ENCODE data around the gene HOXA4.

Gene HOXA4

DNA sequence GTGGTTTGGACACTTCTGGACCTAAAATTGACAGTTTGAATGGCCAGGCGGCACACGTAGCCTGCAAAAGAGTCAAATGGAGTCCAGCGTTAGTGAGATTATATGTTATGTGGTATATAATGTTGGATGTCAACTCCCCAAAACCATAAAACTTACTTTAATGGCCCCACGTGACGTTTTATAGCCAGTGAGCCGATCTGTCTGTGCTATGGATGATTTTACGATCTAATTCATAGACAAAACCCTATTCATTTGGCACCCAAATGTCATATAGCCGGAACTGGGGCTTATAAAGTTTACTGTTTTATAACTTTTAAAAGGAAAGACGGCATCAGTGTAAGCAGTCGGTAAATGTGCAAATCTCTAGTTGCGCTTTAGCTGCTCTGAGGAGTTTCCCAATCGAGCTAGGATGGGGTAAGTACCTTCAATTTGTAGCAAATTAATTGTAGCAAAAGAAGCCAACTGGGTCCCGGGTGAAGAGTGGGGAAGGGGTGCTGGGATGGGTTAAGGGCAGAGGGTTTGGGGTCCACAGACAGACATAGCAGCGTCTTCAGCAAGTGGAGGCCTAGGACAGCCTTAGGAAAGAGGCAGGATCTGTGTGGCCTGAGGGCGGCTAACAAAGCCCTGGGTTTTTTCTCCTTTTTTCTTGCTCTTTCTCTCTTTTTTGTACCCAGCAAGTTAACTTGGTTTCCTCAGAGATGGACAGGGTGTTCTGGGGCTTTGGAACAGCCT lies 9.7 kb upstream of the HOXA4 start:
- DNase-seq, result peak in 1 of 10 donors; percentile 5
- intact Hi-C loops (cut with DNase I), result no loop called here

DNA sequence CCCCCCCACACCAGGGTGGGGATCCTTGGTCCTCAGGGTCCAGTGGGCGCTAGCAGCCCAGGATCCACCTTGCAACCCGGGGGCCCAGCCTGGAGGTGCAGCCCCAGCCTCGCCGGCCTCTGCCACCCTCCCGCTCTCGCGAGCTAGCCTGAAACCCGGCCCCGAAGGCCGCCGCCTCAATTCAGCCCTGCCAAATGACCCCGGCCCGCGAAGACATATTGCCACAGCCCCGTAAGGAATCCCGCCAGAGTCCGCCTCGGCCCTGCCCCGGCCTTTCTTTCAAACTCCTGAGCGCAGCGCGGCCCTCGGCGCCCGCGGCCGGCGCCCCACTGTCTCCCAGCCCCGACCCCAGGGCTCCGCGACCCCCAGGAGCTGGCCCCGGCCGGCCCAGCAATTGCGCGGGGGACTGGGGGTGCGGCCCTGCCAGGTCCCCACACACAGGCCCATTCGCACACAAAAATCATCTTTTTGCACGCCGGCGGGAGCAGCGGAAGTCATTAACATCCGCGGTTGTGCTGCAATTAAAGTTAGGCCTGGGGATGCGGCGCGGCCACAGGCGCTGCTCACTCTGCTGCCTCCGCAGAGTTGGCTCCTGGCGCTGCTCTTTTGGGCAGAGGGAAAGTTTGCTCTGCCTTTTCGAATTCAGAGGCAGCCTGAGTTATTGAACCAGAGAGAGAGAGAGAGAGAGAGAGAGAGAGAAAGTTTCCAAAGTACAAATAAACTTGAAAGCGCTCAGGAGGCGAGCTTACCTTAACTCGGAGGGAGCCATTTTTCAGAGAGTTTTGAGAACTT lies 9.0 kb upstream of the HOXA4 start:
- intact Hi-C loops (cut with DNase I), result no loop called here
- peak in 2 of 10 donors; percentile 56 to 74 for DNase-seq

DNA sequence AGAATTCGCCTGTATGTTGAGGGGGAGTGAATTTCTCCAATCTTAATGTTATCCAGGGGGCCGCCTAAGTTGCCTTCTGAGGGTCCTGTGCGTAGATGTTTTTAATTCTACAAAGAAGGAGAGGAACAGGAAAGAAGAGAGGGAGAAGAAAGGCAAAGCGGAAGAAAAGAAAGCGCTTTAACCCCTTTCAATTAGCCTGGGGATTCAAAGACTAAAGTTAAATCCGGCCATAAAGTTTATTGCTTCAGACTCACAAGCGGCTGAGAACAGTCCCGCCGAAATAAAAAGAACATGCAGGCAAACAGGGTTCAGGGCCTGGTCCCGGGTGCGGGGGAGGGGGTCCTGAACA lies 8.4 kb upstream of the HOXA4 start:
- DNase-seq, result no peak
- intact Hi-C loops (cut with DNase I), result no loop called here

DNA sequence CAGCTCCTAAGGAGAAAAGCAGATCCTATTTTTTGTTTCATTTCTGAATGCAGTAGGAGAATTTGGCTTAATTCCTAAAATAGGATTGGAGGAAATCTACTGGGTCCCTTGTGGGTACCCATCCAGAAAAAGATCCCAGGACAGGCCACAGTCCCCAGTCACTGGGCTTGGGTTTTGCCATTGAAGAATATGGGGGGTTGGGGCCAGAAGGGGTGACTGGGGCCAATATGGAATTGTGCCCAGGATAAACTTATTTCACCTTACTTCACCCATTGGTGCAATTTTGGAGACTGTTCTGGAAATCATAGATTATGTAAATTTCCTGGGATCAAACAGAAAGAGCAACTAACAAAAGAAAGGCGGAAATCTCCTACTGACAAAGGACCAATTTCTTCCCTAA lies 7.9 kb upstream of the HOXA4 start:
- no peak for DNase-seq

GRCh38 chr7:27137640-27138315 lies 7.2 kb upstream of the HOXA4 start:
- intact Hi-C loops (cut with DNase I), result no loop called here
- DNase-seq, result no peak

More for the DNA sequence above, 7.9 kb upstream of the HOXA4 start:
- intact Hi-C loops (cut with DNase I), result no loop called here

- intact Hi-C loops (cut with DNase I), result no loop called here
Measured at GRCh38 chr7:27134392-27134791, 3.8 kb upstream of the HOXA4 start.

GRCh38 chr7:27133409-27134231 lies 3.1 kb upstream of the HOXA4 start:
- peak in 1 of 10 donors; percentile 18 for DNase-seq
- intact Hi-C loops (cut with DNase I), result no loop called here

More at GRCh38 chr7:27134392-27134791, 3.8 kb upstream of the HOXA4 start:
- DNase-seq, result no peak

DNA sequence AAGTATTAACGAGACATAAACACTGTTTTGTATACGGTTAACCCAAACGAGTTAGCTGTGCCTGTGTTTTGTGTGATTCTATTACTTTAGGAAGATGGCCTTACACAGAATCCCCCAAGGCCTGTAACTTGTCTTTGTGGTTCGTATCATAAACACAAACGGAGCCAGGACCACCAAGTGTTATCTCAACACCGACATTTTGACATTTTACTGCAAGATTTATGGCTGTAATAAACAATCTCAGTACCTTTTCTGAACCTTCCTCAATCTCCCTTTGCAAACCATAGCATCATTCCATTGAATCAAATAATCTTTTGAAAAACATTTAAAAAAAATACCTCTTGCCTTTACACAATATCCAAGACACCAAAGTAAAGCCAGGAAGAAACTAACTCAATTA lies 2.4 kb upstream of the HOXA4 start:
- no peak for DNase-seq
- intact Hi-C loops (cut with DNase I), result no loop called here

GRCh38 chr7:27132214-27132613 lies 1.7 kb upstream of the HOXA4 start:
- no peak for DNase-seq
- intact Hi-C loops (cut with DNase I), result no loop called here

- DNase-seq, result no peak
- intact Hi-C loops (cut with DNase I), result no loop called here
Measured at GRCh38 chr7:27131390-27131819, 848 bp upstream of the HOXA4 start.

GRCh38 chr7:27129729-27130539 lies 623 bp downstream of the HOXA4 start:
- intact Hi-C loops (cut with DNase I), result no loop called here
- peak in 1 of 10 donors; percentile 63 for DNase-seq

DNA sequence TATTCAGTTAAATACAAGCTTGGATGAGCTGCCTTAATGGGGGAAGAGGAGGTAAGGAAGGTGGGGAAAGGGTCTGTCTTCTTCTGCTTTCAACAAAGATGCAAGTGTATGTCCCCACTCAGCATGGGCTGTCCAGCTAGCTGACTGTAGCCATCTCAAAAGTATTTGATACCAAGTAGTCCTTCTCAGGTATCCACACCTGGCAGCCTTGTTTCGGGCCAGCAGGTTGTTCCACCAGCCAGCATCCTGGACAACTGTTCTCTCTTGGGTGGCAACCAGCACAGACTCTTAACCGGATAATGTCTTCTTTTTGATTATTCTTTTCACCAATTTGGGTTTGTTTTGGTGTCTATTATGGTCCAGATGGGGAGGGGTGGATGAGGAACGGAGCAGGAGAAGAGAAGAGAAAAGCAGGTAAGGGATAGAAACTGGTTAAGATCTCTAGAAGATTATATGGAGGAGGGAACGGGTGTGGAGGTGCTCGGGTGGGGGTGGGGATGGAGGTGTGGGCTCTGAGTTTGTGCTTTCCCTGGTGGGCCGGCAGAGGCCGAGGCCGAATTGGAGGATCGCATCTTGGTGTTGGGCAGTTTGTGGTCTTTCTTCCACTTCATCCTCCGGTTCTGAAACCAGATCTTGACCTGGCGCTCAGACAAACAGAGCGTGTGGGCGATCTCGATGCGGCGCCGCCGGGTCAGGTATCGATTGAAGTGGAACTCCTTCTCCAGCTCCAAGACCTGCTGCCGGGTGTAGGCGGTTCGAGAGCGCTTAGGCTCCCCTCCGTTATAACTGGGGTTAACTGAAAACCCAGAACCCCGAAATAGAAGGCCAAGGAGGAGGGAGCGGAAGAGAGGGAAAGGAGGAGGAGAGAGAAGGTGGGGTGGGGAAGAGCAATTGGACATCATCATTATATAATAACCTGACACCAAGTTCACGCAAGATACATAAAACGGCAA lies 1.5 kb downstream of the HOXA4 start:
- DNase-seq, result peak in 1 of 10 donors; percentile 40
- intact Hi-C loops (cut with DNase I), result no loop called here

- intact Hi-C loops (cut with DNase I), result no loop called here
- peak in 2 of 10 donors; percentile 4 for DNase-seq
Measured at GRCh38 chr7:27128034-27128433, 2.5 kb downstream of the HOXA4 start.

DNA sequence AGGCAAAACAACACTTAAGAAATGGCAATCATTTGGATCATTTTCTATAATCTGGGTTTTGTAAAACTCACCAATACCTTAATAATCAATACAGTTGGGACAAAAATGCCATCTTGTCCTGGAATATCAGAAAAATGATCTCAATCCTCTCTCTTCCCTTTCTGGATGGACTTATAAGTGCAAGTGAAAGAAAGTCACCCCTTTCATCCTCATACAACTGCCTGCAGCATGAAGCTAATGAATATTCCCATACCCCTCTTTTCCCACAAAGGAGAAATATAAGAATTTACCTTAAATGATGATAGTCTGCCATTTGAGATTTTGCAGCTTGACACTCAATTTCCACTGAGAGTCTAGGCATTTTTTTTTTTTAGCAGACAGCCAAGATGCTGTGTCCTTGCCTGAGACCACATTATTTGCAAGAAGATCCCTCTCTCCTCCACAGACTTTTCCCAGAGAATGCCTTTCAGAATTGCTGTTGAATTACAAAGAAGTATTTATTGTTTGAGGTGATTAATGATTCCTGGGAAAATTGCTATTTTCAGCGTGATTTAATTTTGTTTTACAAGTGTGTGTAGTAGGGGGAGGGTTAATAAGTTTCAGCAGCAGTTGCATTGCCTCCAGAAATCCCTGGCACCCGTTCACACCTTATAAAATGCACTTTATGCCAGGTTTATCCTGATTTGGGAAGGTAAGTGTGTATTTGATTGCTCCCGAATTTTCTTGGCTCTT lies 3.8 kb downstream of the HOXA4 start:
- intact Hi-C loops (cut with DNase I), result no loop called here
- DNase-seq, result no peak

DNA sequence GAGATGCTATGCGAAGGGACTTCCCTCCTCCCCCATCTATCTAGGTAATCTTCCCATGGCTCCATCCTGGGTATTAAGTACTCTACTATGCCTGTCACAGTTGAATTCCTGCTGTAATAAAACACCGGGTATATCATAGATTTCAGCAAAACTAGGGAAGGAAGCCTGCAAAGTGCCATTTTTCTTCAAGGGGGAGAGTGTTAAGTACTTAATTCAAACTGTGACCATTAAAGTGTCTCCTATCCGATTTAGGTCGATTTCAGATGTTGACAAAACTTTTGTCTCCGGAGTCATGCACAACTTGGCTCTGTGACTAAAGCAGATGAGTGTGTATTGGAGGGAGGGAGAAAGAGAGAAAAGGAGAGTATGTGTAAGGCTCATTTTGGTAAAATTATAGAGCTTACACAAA lies 4.6 kb downstream of the HOXA4 start:
- no peak for DNase-seq
- intact Hi-C loops (cut with DNase I), result no loop called here

DNA sequence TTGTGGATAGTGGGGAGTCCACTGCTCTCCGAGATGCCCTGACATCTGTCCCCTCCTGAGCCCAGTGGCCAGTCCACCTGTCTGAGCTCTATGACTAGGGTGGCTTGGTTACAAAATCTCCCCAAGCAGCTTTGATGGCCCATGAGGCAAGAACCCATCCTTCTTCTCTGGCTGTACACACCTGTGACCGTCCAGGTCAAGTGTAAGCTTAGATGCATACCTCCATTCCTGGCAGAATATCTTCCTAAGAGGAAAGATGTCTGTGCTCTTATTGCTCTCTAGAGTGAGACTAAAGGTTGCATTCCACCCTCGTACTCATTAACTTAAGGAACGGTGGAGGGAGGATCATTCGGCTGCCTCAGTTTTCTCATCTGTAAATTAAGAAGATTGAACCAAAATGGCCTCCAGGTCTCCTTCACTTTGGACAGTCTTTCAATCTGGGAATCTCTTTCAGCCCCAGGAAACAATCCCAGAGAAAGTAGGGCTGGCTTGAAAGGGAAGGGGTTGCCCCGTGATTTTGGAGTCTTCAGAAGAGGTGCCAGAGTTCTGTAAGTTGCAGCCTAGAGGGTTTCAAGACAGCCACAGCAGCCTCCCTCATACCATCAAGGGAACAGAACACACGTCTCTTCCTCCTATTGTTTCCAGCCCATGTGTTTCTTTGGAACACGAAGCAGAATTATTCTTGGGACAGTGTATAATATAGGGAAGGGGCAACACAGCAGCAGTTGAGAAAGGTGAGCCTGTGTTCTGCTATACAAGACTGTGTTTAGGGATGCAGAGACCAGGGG lies 5.5 kb downstream of the HOXA4 start:
- intact Hi-C loops (cut with DNase I), result no loop called here
- DNase-seq, result peak in 1 of 10 donors; percentile 52
